ENCODE measurements around the gene DNAJC5G. TPM values are rescaled to one million over a fixed set of nuclear protein-coding genes. Genes with fewer than 3 reads are reported as not detected.

DNAJC5G gene
- total and polyA plus RNA-seq, 2 of the 13 experiments (the other 11 are each of a cell fraction or from before 2014, with no cell fraction given): 0.05 TPM; not detected in 1

- TF ChIP-seq RERE (CRISPR knock-in tag; IDR thresholded peaks at IDR 0.05; ENCODE audit: low read depth): 0 out of 2 replicates have a peak, but pooled peaks have one; percentile 22
- TF ChIP-seq NONO (IDR thresholded peaks at IDR 0.05): no peak
- no peak; the same call in 1 of the 2 replicates for TF ChIP-seq NONO (CRISPR knock-in tag; conservative IDR thresholded peaks at IDR 0.05)
- no peak for TF ChIP-seq SOX5 (CRISPR knock-in tag; IDR thresholded peaks at IDR 0.05; ENCODE audit: borderline replicate concordance)
- TF ChIP-seq KLF16 (CRISPR knock-in tag; IDR thresholded peaks at IDR 0.05): peak in 1 of 2 experiments; percentile 53; a peak in 1 of 4 replicates
- peak; percentile 49 for TF ChIP-seq PRDM10 (CRISPR knock-in tag; IDR thresholded peaks at IDR 0.05; ENCODE audit: low read depth)
- TF ChIP-seq ZNF362 (CRISPR knock-in tag; IDR thresholded peaks at IDR 0.05; ENCODE audit: borderline replicate concordance): peak; percentile 48; the same call in 1 of the 2 replicates
- no peak for TF ChIP-seq TRIM24 (CRISPR knock-in tag; IDR thresholded peaks at IDR 0.05)
- peak; percentile 63; the same call in 1 of the 2 replicates for TF ChIP-seq ZNF33A (CRISPR knock-in tag; IDR thresholded peaks at IDR 0.05; ENCODE audit: borderline replicate concordance)
- no peak for TF ChIP-seq SP1 (IDR thresholded peaks at IDR 0.05)
- peak; percentile 43; the same call in 1 of the 2 replicates for TF ChIP-seq SP1 (CRISPR knock-in tag; IDR thresholded peaks at IDR 0.05)
- no peak for TF ChIP-seq RORA (CRISPR knock-in tag; IDR thresholded peaks at IDR 0.05)
- no peak for TF ChIP-seq CREB1 (IDR thresholded peaks at IDR 0.05)
- TF ChIP-seq CREB1 (CRISPR knock-in tag; IDR thresholded peaks at IDR 0.05): no peak
- no peak for TF ChIP-seq SRSF1 (optimal IDR thresholded peaks at IDR 0.05; ENCODE audit: low read depth, low read length)
Measured at GRCh38 chr2:27249891-27250651, 25.2 kb upstream of the DNAJC5G start (continued).
